Measurements from ENCODE around the gene EPO. TPM values are rescaled to one million over a fixed set of nuclear protein-coding genes. Genes with fewer than 3 reads are reported as not detected.

The EPO gene
- total and polyA plus RNA-seq, 2 of the 8 experiments (the other 6 are each of a cell fraction or from before 2014, with no cell fraction given): 0.42 to 0.95 TPM

DNA sequence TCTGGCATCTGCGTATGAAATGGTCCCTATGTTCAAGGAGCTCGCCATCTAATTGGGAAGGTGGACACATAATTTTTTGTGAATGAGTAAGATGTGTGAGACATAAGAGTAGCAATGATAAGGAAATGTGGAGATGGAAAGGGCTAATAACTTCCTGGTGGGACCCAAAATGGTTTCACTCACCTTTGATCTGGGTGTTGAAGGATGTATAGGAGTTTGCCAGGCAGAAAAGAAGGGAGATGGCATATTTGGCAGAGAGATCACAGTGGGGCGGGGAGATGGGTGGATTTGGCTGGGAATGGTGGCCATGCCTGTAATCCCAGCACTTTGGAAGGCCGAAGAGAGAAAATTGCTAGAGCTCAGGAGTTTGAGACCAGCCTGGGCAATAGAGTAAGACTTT is 9.8 kb upstream of the EPO start:
- TF ChIP-seq ASH2L (IDR thresholded peaks at IDR 0.05; ENCODE audit: low read length): no peak
- no peak for TF ChIP-seq TEAD4 (IDR thresholded peaks at IDR 0.05; ENCODE audit: low read depth, low read length)
- no peak for TF ChIP-seq ZNF274 (IDR thresholded peaks at IDR 0.05; ENCODE audit: borderline replicate concordance, extremely low read depth, low read length)
- Histone ChIP-seq H2BK12ac (ENCODE audit: low read depth, low read length) (no peak overlapping the region), H2AK5ac (ENCODE audit: low read depth, low read length) (no peak overlapping the region), H3K23ac (ENCODE audit: insufficient read length) (no peak overlapping the region), H3K79me2 (ENCODE audit: control insufficient read depth in 1 of 2, insufficient read depth in 2 of 2, low read length in 2 of 2) (peaks cover 0 to 16% of the 10 kb centered on the region in 2 experiments; a peak in 3 of 4 replicates), H4K5ac (ENCODE audit: insufficient read length, low read depth, low read length) (no peak overlapping the region), H2BK20ac (ENCODE audit: low read length) (no peak overlapping the region), H3K9ac (replicated peaks in 1 of 4; ENCODE audit: extremely low read depth in 1 of 4, low read depth in 3 of 4, low read length in 3 of 4) (no peak overlapping the region), H3K18ac (ENCODE audit: extremely low read depth, low read length) (no peak overlapping the region), H4K91ac (replicated peaks; ENCODE audit: insufficient read length, low read length) (no peak overlapping the region), H3K27me3 (replicated peaks in 1 of 4; ENCODE audit: control insufficient read depth in 3 of 4, extremely low read depth in 1 of 4, insufficient read depth in 3 of 4, low read length in 3 of 4) (no peaks in the 10 kb centered on the region), H3K4me3 (ENCODE audit: extremely low read depth in 1 of 4, insufficient read depth in 2 of 4, low read depth in 3 of 4, low read length in 4 of 4) (no peak overlapping the region), H4K20me1 (replicated peaks in 1 of 2; ENCODE audit: control insufficient read depth in 1 of 2, insufficient read depth in 2 of 2, low read length in 2 of 2) (peaks cover 2% of the 10 kb centered on the region in 2 experiments), H3K14ac (ENCODE audit: insufficient read length) (no peak overlapping the region), H2BK120ac (replicated peaks; ENCODE audit: low read depth, low read length) (no peak overlapping the region), H3K36me3 (ENCODE audit: control insufficient read depth in 2 of 4, insufficient read depth in 4 of 4, low read length in 3 of 4) (peaks cover 0 to 6% (median 4%) of the 10 kb centered on the region in 4 experiments; a peak in 5 of 8 replicates), H3K4ac (replicated peaks; ENCODE audit: insufficient read length, low read depth, low read length) (no peak overlapping the region), H3K56ac (replicated peaks; ENCODE audit: insufficient read length, low read depth, low read length) (no peak overlapping the region), H2BK5ac (ENCODE audit: low read depth, low read length) (no peak overlapping the region), H3K4me1 (replicated peaks in 1 of 4; ENCODE audit: control insufficient read depth in 3 of 4, insufficient read depth in 4 of 4, low read length in 3 of 4) (peaks cover 0 to 8% (median 2%) of the 10 kb centered on the region in 4 experiments; a peak in 3 of 7 replicates), H2BK15ac (ENCODE audit: low read length) (no peak overlapping the region), H3K79me1 (ENCODE audit: low read depth, low read length) (peaks cover 3% of the 10 kb centered on the region), H3K23me2 (ENCODE audit: low read depth, low read length) (peaks cover 7% of the 10 kb centered on the region; the same call in 1 of the 2 replicates), H3K27ac (ENCODE audit: low read depth, low read length) (no peak overlapping the region), H3K9me3 (ENCODE audit: insufficient read depth in 2 of 2, low read depth in 1 of 2, low read length in 1 of 2) (no peaks in the 10 kb centered on the region), H4K8ac (ENCODE audit: extremely low read depth, insufficient read depth, low read length) (no peak overlapping the region), H3K4me2 (ENCODE audit: insufficient read depth in 1 of 2, low read depth in 2 of 2, low read length in 2 of 2) (no peak overlapping the region), H2AFZ (ENCODE audit: low read length) (no peak overlapping the region)
- ChIA-PET CTCF (ENCODE audit: partially characterized antibody) (interaction anchor here (0.6 to 16.9 kb wide), 5 partner anchors 11 to 234 kb away, joined by 3 to 254 read pairs (median 4); partner anchors contain the start of genes EPO and GIGYF1), POLR2A (ENCODE audit: partially characterized antibody) (interaction anchor here (1.0 to 1.3 kb wide), 3 partner anchors 11 to 165 kb away, joined by 3 to 6 read pairs (median 4); partner anchors contain the start of gene SRRT)
- FAIRE-seq (no peak), DNase-seq (ENCODE audit: low read depth in 1 of 2, low spot score in 2 of 2) (no peak)
- WGBS, 2 experiments (ENCODE audit: extremely low coverage in 1 of 2, insufficient coverage in 1 of 2, insufficient read length in 1 of 2, insufficient replicate concordance in 2 of 2, low coverage in 1 of 2, low lambda C conversion rate in 2 of 2, missing lambda C conversion rate in 1 of 2): 81% methylated on average over 4 of the region's 4 CpGs; no CpG with 5 or more reads in 1 of the 2 experiments

Data from H1 (cell line).